GM18502 (cell line): Measurements from ENCODE around the gene ZNF316.
"Not testable (repeated sequence)": the region's sequence is repeated elsewhere in the genome, so short reads cannot be mapped to it uniquely, and the experiment has no call there.

Experiments
- ATAC-seq: cut with Tn5 transposase; IDR thresholded peaks from one replicate; pipeline ENCODE4 v1.9.1; 2021; ENCODE audit warnings: mild to moderate bottlenecking; ENCODE audit not compliant: unreplicated experiment, poor library complexity

ZNF316 gene

GRCh38 chr7:6621195-6622133 lies 15.7 kb upstream of the ZNF316 start:
- no peak for ATAC-seq

GRCh38 chr7:6622134-6622710 lies 14.9 kb upstream of the ZNF316 start:
- ATAC-seq = no peak

- ATAC-seq = no peak
These were observed 13.4 kb upstream of the ZNF316 start for GRCh38 chr7:6623589-6624245.

- no peak for ATAC-seq
These were observed 12.9 kb upstream of the ZNF316 start for GRCh38 chr7:6624246-6624611.

GRCh38 chr7:6628045-6628444 lies 9.1 kb upstream of the ZNF316 start:
- ATAC-seq = no peak

GRCh38 chr7:6630007-6630849 lies 6.9 kb upstream of the ZNF316 start:
- ATAC-seq = no peak

- ATAC-seq = no peak
These were observed 5.5 kb upstream of the ZNF316 start for GRCh38 chr7:6631605-6632004.

- no peak for ATAC-seq
These were observed 3.1 kb upstream of the ZNF316 start for GRCh38 chr7:6634021-6634420.

- not testable (repeated sequence) for ATAC-seq
These were observed 2.1 kb upstream of the ZNF316 start for GRCh38 chr7:6634971-6635370.

- ATAC-seq = peak; percentile 79
These were observed 569 bp downstream of the ZNF316 start for GRCh38 chr7:6637544-6638229.

GRCh38 chr7:6639032-6639431 lies 1.9 kb downstream of the ZNF316 start:
- ATAC-seq = no peak

- ATAC-seq = no peak
These were observed 2.5 kb downstream of the ZNF316 start for GRCh38 chr7:6639627-6640026.

- ATAC-seq = no peak
These were observed 3.2 kb downstream of the ZNF316 start for GRCh38 chr7:6640246-6640721.

GRCh38 chr7:6641305-6642035 lies 4.4 kb downstream of the ZNF316 start:
- no peak for ATAC-seq

GRCh38 chr7:6642239-6642839 lies 5.2 kb downstream of the ZNF316 start:
- no peak for ATAC-seq

GRCh38 chr7:6642861-6643640 lies 5.9 kb downstream of the ZNF316 start:
- no peak for ATAC-seq

- no peak for ATAC-seq
These were observed 7.0 kb downstream of the ZNF316 start for GRCh38 chr7:6643915-6644625.
